Measurements from ENCODE around the gene ARMCX6. TPM values are rescaled to one million over a fixed set of nuclear protein-coding genes. Genes with fewer than 3 reads are reported as not detected.
"Not testable (repeated sequence)": the region's sequence is repeated elsewhere in the genome, so short reads cannot be mapped to it uniquely, and the experiment has no call there.

ARMCX6 gene
- total and polyA plus RNA-seq, 3 donors from 2014 or later = 28.4 to 29.7 (median 29.3) TPM

DNA sequence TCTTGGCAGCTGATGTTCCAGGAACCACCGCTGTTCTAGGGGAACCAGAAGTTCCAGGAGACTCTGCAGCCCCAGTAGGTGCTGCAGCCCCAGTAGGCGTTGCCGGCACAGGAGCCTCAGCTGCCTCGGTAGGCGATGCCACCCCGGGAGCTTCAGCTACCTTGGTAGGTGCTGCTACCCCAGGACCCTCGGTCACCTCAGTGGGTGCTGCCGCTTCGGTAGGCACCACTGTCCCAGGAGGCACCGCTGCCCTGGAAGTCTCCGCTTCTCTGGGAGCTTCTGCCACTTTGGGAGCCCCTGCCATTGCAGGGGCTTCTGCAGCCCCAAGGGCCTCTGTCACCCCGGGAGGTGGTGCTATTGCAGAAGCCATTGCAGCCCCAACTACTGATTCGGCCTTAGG, 39.0 kb upstream of the ARMCX6 start:
- Histone ChIP-seq H3K9me3 (no peaks in the 10 kb centered on the region), H3K4me1 (no peaks in the 10 kb centered on the region), H3K27ac (no peak overlapping the region), H3K4me3 (no peak overlapping the region), H3K27me3 (no peaks in the 10 kb centered on the region), H3K36me3 (ENCODE audit: low read depth, missing control alignments) (no peaks in the 10 kb centered on the region)
- DNase-seq = no peak
- intact Hi-C loops (cut with DNase I; ENCODE audit: low total_unique reads) = no loop called here
- no peak for TF ChIP-seq POLR2A (IDR thresholded peaks at IDR 0.05)
- TF ChIP-seq, protein P1, sequence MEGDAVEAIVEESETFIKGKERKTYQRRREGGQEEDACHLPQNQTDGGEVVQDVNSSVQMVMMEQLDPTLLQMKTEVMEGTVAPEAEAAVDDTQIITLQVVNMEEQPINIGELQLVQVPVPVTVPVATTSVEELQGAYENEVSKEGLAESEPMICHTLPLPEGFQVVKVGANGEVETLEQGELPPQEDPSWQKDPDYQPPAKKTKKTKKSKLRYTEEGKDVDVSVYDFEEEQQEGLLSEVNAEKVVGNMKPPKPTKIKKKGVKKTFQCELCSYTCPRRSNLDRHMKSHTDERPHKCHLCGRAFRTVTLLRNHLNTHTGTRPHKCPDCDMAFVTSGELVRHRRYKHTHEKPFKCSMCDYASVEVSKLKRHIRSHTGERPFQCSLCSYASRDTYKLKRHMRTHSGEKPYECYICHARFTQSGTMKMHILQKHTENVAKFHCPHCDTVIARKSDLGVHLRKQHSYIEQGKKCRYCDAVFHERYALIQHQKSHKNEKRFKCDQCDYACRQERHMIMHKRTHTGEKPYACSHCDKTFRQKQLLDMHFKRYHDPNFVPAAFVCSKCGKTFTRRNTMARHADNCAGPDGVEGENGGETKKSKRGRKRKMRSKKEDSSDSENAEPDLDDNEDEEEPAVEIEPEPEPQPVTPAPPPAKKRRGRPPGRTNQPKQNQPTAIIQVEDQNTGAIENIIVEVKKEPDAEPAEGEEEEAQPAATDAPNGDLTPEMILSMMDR (IDR thresholded peaks at IDR 0.05) = no peak
- WGBS, 2 donors = 96% methylated on average over 12 of the region's 13 CpGs; no CpG with 5 or more reads in 1 of the 2 donors

- WGBS, 2 donors = 86 to 88% methylated on average over 3 of the region's 3 CpGs
- intact Hi-C loops (cut with DNase I; ENCODE audit: low total_unique reads) = no loop called here
- no peaks in the 10 kb centered on the region for H3K9me3 ChIP-seq
- H3K27me3 ChIP-seq = no peaks in the 10 kb centered on the region
- H3K4me3 ChIP-seq = no peak overlapping the region
- TF ChIP-seq, protein P1 (IDR thresholded peaks at IDR 0.05) = no peak
- TF ChIP-seq POLR2A (IDR thresholded peaks at IDR 0.05) = no peak
- no peaks in the 10 kb centered on the region for H3K4me1 ChIP-seq
- DNase-seq = no peak
- H3K27ac ChIP-seq = no peak overlapping the region
- H3K36me3 ChIP-seq (ENCODE audit: low read depth, missing control alignments) = no peaks in the 10 kb centered on the region
Measured at GRCh38 chrX:101655534-101655933, 37.7 kb upstream of the ARMCX6 start.

- DNase-seq; H3K36me3 ChIP-seq (ENCODE audit: low read depth, missing control alignments); intact Hi-C loops (cut with DNase I; ENCODE audit: low total_unique reads); H3K27me3 ChIP-seq; H3K9me3 ChIP-seq; H3K4me1 ChIP-seq; H3K4me3 ChIP-seq; H3K27ac ChIP-seq: not testable (repeated sequence)
Measured at GRCh38 chrX:101647716-101648115, 29.9 kb upstream of the ARMCX6 start.

DNA sequence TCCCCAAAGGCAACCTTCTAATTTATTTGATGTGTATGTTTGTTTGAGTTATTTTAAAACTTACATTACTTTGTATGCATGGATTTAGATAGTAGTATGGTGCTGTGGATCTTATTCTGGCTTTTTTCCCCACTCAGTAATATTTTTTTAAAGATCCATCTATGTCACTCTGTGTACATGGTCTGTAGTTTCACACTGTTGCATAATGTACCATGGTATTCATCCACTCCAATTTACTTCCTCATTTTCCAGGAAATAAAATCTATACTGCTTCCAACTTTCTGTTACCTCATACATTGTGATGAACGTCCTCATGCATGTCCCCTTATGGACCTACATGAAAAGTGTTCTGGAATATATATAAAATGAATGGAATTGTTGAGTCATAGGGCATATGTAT, 24.3 kb upstream of the ARMCX6 start:
- Histone ChIP-seq H3K4me3 (no peak overlapping the region), H3K9me3 (no peaks in the 10 kb centered on the region), H3K36me3 (ENCODE audit: low read depth, missing control alignments) (no peaks in the 10 kb centered on the region), H3K27ac (no peak overlapping the region), H3K27me3 (no peaks in the 10 kb centered on the region), H3K4me1 (no peaks in the 10 kb centered on the region)
- TF ChIP-seq, protein P1 (IDR thresholded peaks at IDR 0.05) = no peak
- TF ChIP-seq POLR2A (IDR thresholded peaks at IDR 0.05) = no peak
- 69 to 85% methylated on average over 1 of the region's 1 CpG for WGBS, 2 donors
- DNase-seq = no peak
- intact Hi-C loops (cut with DNase I; ENCODE audit: low total_unique reads) = no loop called here

- no peak overlapping the region for H3K27ac ChIP-seq
- no peaks in the 10 kb centered on the region for H3K27me3 ChIP-seq
- no peak overlapping the region for H3K4me3 ChIP-seq
- no peaks in the 10 kb centered on the region for H3K9me3 ChIP-seq
- H3K36me3 ChIP-seq (ENCODE audit: low read depth, missing control alignments) = no peaks in the 10 kb centered on the region
- intact Hi-C loops (cut with DNase I; ENCODE audit: low total_unique reads) = no loop called here
- H3K4me1 ChIP-seq = no peaks in the 10 kb centered on the region
- no peak for DNase-seq
- TF ChIP-seq, protein P1 (IDR thresholded peaks at IDR 0.05) = no peak
- TF ChIP-seq POLR2A (IDR thresholded peaks at IDR 0.05) = no peak
Measured at GRCh38 chrX:101639583-101639982, 21.8 kb upstream of the ARMCX6 start.

Measured in testis (tissue), 3 donors.